Lung (tissue), 12 donors: Measurements from ENCODE around the gene NRG2. TPM values are rescaled to one million over a fixed set of nuclear protein-coding genes. Genes with fewer than 3 reads are reported as not detected.
A peak's percentile ranks its signal among the peaks of the same experiment; 100 is the strongest.

Experiments used
- ATAC-seq: fragments of 200-7000 bp; cut with Tn5 transposase; one replicate; pipeline ENCODE4 v1.9.1; 2020; ENCODE audit warnings: moderate number of reproducible peaks; ENCODE audit not compliant: insufficient read depth, low FRiP score
- DNase-seq, 3 donors: peaks; one replicate each; pipeline ENCODE4 v3.0.0-alpha.2; 2013 to 2017
- H3K27ac ChIP-seq, 2 donors: one replicate each; pipeline ENCODE4 v1.5.1; 2013; ENCODE audit warnings: mild to moderate bottlenecking in 2 of 2, moderate library complexity in 2 of 2, control low read depth in 1 of 2, inconsistent platforms in 1 of 2, low read depth in 1 of 2, low read length in 1 of 2
- H3K27me3 ChIP-seq, 3 donors: one replicate each; pipeline ENCODE4 v1.5.1; 2013; ENCODE audit warnings: low read length in 2 of 3; ENCODE audit not compliant: control insufficient read depth in 3 of 3, insufficient read depth in 3 of 3
- H3K36me3 ChIP-seq, 4 donors: one replicate each; pipeline ENCODE4 v1.5.1; 2013; ENCODE audit warnings: low read length in 4 of 4, mild to moderate bottlenecking in 1 of 4, moderate library complexity in 1 of 4; ENCODE audit not compliant: control insufficient read depth in 4 of 4, insufficient read depth in 4 of 4
- H3K4me1 ChIP-seq, 5 donors: one replicate each; pipeline ENCODE4 v1.5.1; 2013; ENCODE audit warnings: low read length in 5 of 5, mild to moderate bottlenecking in 2 of 5, moderate library complexity in 1 of 5; ENCODE audit not compliant: control insufficient read depth in 5 of 5, insufficient read depth in 5 of 5
- H3K4me3 ChIP-seq: one replicate; pipeline ENCODE4 v1.5.1; 2013; ENCODE audit warnings: mild to moderate bottlenecking, control low read depth, moderate library complexity
- H3K9ac ChIP-seq, 2 donors: one replicate each; pipeline ENCODE4 v1.5.1; 2013; ENCODE audit warnings: low read length in 2 of 2, control low read depth in 1 of 2; ENCODE audit not compliant: insufficient read depth in 1 of 2
- H3K9me3 ChIP-seq, 4 donors: one replicate each; pipeline ENCODE4 v1.5.1; 2013; ENCODE audit warnings: low read length in 3 of 4, mild to moderate bottlenecking in 1 of 4, moderate library complexity in 1 of 4; ENCODE audit not compliant: control insufficient read depth in 4 of 4, insufficient read depth in 3 of 4
- CTCF ChIP-seq: IDR thresholded peaks from 2 replicates; pipeline ENCODE4 v1.5.1; 2012; ENCODE audit warnings: mild to moderate bottlenecking; ENCODE audit errors: control extremely low read depth, extremely low read depth
- WGBS, 2 donors: extraction: QIAGEN DNeasy Blood & Tissue Kit; methylation state at CpG; one replicate each; pipeline ENCODE4 v1.1.7; 2013; 5-methylcytosine and 5-hydroxymethylcytosine counted together
- polyA plus RNA-seq, 2 donors: library from polyadenylated mRNA; stranded (reverse); fragments of 200-250 nt; gene quantifications; one replicate each; pipeline ENCODE4 v1.2.1, GENCODE V29; 2013
- total RNA-seq, 2 donors: library from RNA; depleted of rRNA in 1 of 2; stranded (reverse); fragments of >200 nt in 1 of 2; gene quantifications; one replicate each; pipeline ENCODE4 v1.2.1, GENCODE V29; 2014 to 2021
- donor health status: control.
- donor health status: control.
- donor health status: Bipolar disorder and iron deficiency.
- donor health status: healthy.
- donor health status: DM: yes; HTN: yes; CAD: no.

Gene NRG2
- total and polyA plus RNA-seq, 4 donors, result 0.41 to 3.0 (median 1.0) TPM

- Histone ChIP-seq H3K27me3 (peaks cover 0 to 39% (median 15%) of the 10 kb centered on the region in 3 donors), H3K4me1 (peaks cover 0 to 2% (median 0%) of the 10 kb centered on the region in 5 donors), H3K27ac (no peak overlapping the region), H3K9me3 (no peaks in the 10 kb centered on the region), H3K4me3 (no peak overlapping the region), H3K9ac (no peak overlapping the region), H3K36me3 (no peaks in the 10 kb centered on the region)
- DNase-seq (peak in 2 of 3 donors; percentile 20 to 43), ATAC-seq (no peak)
- no peak for TF ChIP-seq CTCF
- 72 to 85% methylated on average over 1 of the region's 1 CpG for WGBS, 2 donors
Observed at GRCh38 chr5:140054086-140054689, 11.1 kb upstream of the NRG2 start.

- TF ChIP-seq CTCF, result no peak
Observed at GRCh38 chr5:140051950-140052349, 8.9 kb upstream of the NRG2 start.

GRCh38 chr5:140049713-140050112, 6.6 kb upstream of the NRG2 start:
- peaks cover 0 to 2% (median 0%) of the 10 kb centered on the region in 5 donors for H3K4me1 ChIP-seq
- 76% methylated on average over 5 of the region's 5 CpGs for WGBS, 2 donors
- TF ChIP-seq CTCF, result no peak
- ATAC-seq (no peak), DNase-seq (no peak)
- no peak overlapping the region for H3K4me3 ChIP-seq
- no peaks in the 10 kb centered on the region for H3K36me3 ChIP-seq
- H3K27ac ChIP-seq, result no peak overlapping the region
- no peak overlapping the region for H3K9ac ChIP-seq
- H3K27me3 ChIP-seq, result peaks cover 0 to 22% (median 16%) of the 10 kb centered on the region in 3 donors
- H3K9me3 ChIP-seq, result no peaks in the 10 kb centered on the region

More at GRCh38 chr5:140051950-140052349, 8.9 kb upstream of the NRG2 start:
- H3K4me1 ChIP-seq, result peaks cover 0 to 2% (median 0%) of the 10 kb centered on the region in 5 donors
- no peak overlapping the region for H3K9ac ChIP-seq
- H3K9me3 ChIP-seq, result no peaks in the 10 kb centered on the region
- no peak overlapping the region for H3K27ac ChIP-seq
- no peaks in the 10 kb centered on the region for H3K36me3 ChIP-seq
- H3K4me3 ChIP-seq, result no peak overlapping the region
- H3K27me3 ChIP-seq, result peaks cover 0 to 25% (median 7%) of the 10 kb centered on the region in 3 donors
- ATAC-seq (no peak), DNase-seq (no peak)
- 69 to 80% methylated on average over 1 of the region's 1 CpG for WGBS, 2 donors
